OCI-LY7 (cell line): ENCODE data around the gene HIPK3.

ENCODE experiments used
- EZH2phosphoT487 ChIP-seq: fragments of 200-600 bp; sonication (generic); IDR thresholded peaks from 2 replicates; pipeline ENCODE4 v1.6.1; 2018; ENCODE audit warnings: low read depth, borderline replicate concordance, mild to moderate bottlenecking, mixed run types, antibody characterized with exemption, low read length, moderate library complexity, mixed read lengths
- TF ChIP-seq, protein P1 (sequence below): fragments of 200-600 bp; sonication (generic); conservative IDR thresholded peaks from 2 replicates; pipeline ENCODE4 v1.5.1; 2014; ENCODE audit warnings: mild to moderate bottlenecking, antibody characterized with exemption, low read length, moderate library complexity, mixed read lengths

DNA sequence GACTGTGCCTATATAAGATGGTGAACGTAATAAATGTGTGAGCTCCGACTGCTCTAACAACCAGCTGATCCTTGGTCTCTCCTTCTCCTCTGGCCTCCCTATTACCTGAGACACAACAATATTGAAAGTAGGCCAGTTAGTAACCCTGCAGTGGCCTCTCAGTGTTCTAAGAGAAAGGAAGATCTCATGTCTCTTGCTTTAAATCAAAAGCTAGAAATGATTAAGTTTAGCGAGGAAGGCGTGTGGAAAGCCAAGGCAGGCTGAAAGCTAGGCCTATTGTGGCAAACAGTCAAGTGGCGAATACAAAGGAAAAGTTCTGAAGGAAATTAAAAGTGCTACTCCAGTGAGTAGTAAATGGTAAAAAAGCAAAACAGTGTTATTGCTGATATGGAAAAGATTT, 39.5 kb downstream of the HIPK3 start:
- TF ChIP-seq, protein P1, sequence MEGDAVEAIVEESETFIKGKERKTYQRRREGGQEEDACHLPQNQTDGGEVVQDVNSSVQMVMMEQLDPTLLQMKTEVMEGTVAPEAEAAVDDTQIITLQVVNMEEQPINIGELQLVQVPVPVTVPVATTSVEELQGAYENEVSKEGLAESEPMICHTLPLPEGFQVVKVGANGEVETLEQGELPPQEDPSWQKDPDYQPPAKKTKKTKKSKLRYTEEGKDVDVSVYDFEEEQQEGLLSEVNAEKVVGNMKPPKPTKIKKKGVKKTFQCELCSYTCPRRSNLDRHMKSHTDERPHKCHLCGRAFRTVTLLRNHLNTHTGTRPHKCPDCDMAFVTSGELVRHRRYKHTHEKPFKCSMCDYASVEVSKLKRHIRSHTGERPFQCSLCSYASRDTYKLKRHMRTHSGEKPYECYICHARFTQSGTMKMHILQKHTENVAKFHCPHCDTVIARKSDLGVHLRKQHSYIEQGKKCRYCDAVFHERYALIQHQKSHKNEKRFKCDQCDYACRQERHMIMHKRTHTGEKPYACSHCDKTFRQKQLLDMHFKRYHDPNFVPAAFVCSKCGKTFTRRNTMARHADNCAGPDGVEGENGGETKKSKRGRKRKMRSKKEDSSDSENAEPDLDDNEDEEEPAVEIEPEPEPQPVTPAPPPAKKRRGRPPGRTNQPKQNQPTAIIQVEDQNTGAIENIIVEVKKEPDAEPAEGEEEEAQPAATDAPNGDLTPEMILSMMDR: no peak
- TF ChIP-seq EZH2phosphoT487: no peak
